Activated B cell treated with CpG ODN at 0.5 μM for 24 hours (primary cell): Measurements from ENCODE around the gene RPL11. TPM values are rescaled to one million over a fixed set of nuclear protein-coding genes. Genes with fewer than 3 reads are reported as not detected.

ENCODE experiments used
- ATAC-seq: fragments of 200-7000 bp; cut with Tn5 transposase; one replicate; pipeline ENCODE4 v1.10.0; 2021; ENCODE audit warnings: low read depth, mild to moderate bottlenecking, moderate library complexity
- CTCF ChIA-PET: fragments of 350-600 bp; sonication (Branson Sonifier 250); formaldehyde crosslinking; loops from one replicate; lab custom pipeline; 2021; ENCODE audit warnings: antibody characterized with exemption; lab: Charles Lee
- POLR2A ChIA-PET: fragments of 350-600 bp; sonication (Branson Sonifier 250); formaldehyde crosslinking; loops from one replicate; lab custom pipeline; 2021; ENCODE audit warnings: antibody characterized with exemption; lab: Charles Lee
- DNase-seq: peaks from one replicate; pipeline ENCODE4 v3.0.0; 2022
- H3K27ac Mint-ChIP-seq: one replicate; pipeline ENCODE4 v1.8.0; 2020; ENCODE audit warnings: mixed read lengths
- H3K27me3 Mint-ChIP-seq: one replicate; pipeline ENCODE4 v1.8.0; 2021; ENCODE audit warnings: mixed read lengths
- H3K36me3 Mint-ChIP-seq: one replicate; pipeline ENCODE4 v1.8.0; 2021; ENCODE audit warnings: low read depth, mixed read lengths
- H3K4me1 Mint-ChIP-seq: one replicate; pipeline ENCODE4 v1.8.0; 2021; ENCODE audit warnings: mixed read lengths
- H3K4me3 Mint-ChIP-seq: one replicate; pipeline ENCODE4 v1.8.0; 2020; ENCODE audit warnings: mild to moderate bottlenecking, mixed read lengths
- H3K9me3 Mint-ChIP-seq: one replicate; pipeline ENCODE4 v1.8.0; 2020; ENCODE audit warnings: mixed read lengths
- CTCF ChIP-seq: fragments of 200-600 bp; IDR thresholded peaks from one replicate; pipeline ENCODE4 v1.8.0; 2022; ENCODE audit warnings: antibody characterized with exemption, mild to moderate bottlenecking
- intact Hi-C: fragments of 100-400 bp; cut with micrococcal nuclease; formaldehyde crosslinking; loops from one replicate; pipeline ENCODE4 v1.15.1; 2024
- total RNA-seq: library from RNA; stranded (reverse); gene quantifications from 2 replicates; pipeline ENCODE4 v1.2.3, GENCODE V29; 2022

Gene RPL11
- total RNA-seq, 1 donor from 2014 or later = 1,956 TPM

DNA sequence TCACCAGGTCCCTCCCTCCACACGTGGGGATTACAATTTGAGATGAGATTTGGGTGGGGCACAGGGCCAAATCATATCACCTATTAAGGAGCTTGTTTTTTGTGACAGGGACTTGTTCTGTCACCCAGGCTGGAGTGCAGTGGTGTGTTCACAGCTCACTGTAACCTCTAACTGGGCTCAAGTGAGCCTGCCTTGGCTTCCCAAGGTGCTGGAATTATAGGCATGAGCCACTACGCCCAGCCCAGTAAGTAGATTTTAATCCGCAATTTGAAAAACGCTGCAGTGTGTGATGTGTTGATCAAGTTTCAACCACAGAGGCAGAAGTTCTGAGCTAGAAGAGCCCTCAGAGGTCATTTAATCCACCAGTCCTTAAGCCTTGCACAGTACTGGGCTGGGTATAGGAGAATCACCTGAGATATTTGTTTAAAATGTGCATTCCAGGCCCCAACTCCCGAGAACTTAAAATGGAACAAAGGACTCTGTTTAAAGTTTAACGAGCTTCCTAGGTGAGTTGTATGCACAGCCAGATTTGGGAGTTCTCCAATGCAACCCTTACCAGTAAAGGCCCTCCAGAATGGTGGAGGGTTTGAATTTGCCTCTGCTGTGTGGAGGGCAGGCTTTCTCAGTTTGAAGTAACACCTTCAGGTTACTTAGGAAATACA, 13.4 kb downstream of the RPL11 start:
- CTCF ChIA-PET = no interaction called here
- POLR2A ChIA-PET = interaction anchor here (1.2 kb wide), 1 partner anchor 13 kb away, joined by 3 read pairs; the partner anchor contains the start of gene RPL11
- Mint-ChIP-seq H3K36me3 (peaks cover 59% of the 10 kb centered on the region), H3K4me3 (no peak overlapping the region), H3K27me3 (no peaks in the 10 kb centered on the region), H3K27ac (no peak overlapping the region), H3K4me1 (peaks cover 11% of the 10 kb centered on the region), H3K9me3 (no peaks in the 10 kb centered on the region)
- intact Hi-C loops = no loop called here
- no peak for TF ChIP-seq CTCF
- ATAC-seq = no peak
- no peak for DNase-seq

DNA sequence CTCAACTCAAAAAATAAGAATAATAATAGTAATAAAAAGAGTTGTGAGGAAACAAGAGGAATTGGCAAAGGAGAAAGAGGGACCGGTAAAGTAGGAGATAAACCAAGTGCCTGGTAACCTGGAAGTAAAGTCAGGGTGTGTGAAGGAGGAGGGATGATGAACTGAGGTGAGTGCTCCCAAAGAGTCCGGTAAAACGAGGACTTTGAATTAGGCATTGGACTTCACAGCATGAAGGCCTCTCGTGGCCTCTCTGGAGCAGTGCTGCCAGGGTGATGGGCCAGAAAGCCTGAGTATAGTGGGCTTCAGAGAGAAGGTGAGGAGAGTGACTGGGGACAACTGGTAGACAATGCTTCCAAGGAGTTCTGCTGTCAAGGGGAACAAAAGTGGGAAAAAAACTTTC, 17.6 kb downstream of the RPL11 start:
- no peak for DNase-seq
- ATAC-seq = no peak
- Mint-ChIP-seq H3K4me1 (peaks cover 8% of the 10 kb centered on the region), H3K36me3 (peaks cover 34% of the 10 kb centered on the region), H3K27me3 (no peaks in the 10 kb centered on the region), H3K4me3 (no peak overlapping the region), H3K27ac (peak overlapping the region; percentile 56), H3K9me3 (no peaks in the 10 kb centered on the region)
- ChIA-PET POLR2A (no interaction called here), CTCF (no interaction called here)
- TF ChIP-seq CTCF = no peak
- intact Hi-C loops = no loop called here

DNA sequence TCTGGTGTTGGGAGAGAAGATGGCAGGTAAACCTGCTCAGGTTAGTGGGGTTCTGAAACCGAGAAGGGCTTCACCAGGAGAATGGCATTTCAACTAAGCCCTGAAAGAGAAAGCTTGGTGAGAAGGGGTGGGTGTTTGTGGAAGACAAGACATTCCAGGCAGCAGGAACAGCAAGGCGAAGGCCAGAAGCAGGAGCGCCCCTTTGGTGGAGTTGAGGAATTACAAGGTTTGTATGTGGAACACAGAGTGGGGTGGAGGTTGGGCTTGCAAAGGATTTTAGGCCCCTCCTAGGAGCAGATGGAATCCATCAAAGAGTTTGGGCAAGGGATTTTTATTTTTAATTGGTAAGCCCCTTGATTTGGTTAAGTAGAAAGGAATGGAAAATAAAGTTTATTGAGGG, 26.9 kb downstream of the RPL11 start:
- no peak overlapping the region for H3K4me3 Mint-ChIP-seq
- no peak for TF ChIP-seq CTCF
- intact Hi-C loops = no loop called here

GRCh38 chr1:23719162-23719820, 27.7 kb downstream of the RPL11 start:
- TF ChIP-seq CTCF = no peak
- Mint-ChIP-seq H3K4me3 (peak overlapping the region; percentile 15), H3K27ac (peak overlapping the region; percentile 80), H3K36me3 (peaks cover 2% of the 10 kb centered on the region), H3K27me3 (no peaks in the 10 kb centered on the region), H3K4me1 (peaks cover 59% of the 10 kb centered on the region), H3K9me3 (no peaks in the 10 kb centered on the region)
- ChIA-PET CTCF (no interaction called here), POLR2A (interaction anchor here (6.1 to 7.0 kb wide), 2 partner anchors 24 to 26 kb away, joined by 143 to 145 read pairs; partner anchors contain the start of genes ELOA and RPL11)
- no peak for ATAC-seq
- no peak for DNase-seq
- intact Hi-C loops = no loop called here

More for the DNA sequence above, 26.9 kb downstream of the RPL11 start:
- Mint-ChIP-seq H3K4me1 (peaks cover 53% of the 10 kb centered on the region), H3K36me3 (peaks cover 2% of the 10 kb centered on the region), H3K9me3 (no peaks in the 10 kb centered on the region), H3K27me3 (no peaks in the 10 kb centered on the region), H3K27ac (peak overlapping the region; percentile 75)
- DNase-seq (no peak), ATAC-seq (no peak)
- ChIA-PET CTCF (no interaction called here), POLR2A (interaction anchor here (6.1 to 7.0 kb wide), 2 partner anchors 23 to 27 kb away, joined by 143 to 145 read pairs; partner anchors contain the start of genes ELOA and RPL11)
